Measurements from ENCODE around the gene LAG3.

The LAG3 gene

DNA sequence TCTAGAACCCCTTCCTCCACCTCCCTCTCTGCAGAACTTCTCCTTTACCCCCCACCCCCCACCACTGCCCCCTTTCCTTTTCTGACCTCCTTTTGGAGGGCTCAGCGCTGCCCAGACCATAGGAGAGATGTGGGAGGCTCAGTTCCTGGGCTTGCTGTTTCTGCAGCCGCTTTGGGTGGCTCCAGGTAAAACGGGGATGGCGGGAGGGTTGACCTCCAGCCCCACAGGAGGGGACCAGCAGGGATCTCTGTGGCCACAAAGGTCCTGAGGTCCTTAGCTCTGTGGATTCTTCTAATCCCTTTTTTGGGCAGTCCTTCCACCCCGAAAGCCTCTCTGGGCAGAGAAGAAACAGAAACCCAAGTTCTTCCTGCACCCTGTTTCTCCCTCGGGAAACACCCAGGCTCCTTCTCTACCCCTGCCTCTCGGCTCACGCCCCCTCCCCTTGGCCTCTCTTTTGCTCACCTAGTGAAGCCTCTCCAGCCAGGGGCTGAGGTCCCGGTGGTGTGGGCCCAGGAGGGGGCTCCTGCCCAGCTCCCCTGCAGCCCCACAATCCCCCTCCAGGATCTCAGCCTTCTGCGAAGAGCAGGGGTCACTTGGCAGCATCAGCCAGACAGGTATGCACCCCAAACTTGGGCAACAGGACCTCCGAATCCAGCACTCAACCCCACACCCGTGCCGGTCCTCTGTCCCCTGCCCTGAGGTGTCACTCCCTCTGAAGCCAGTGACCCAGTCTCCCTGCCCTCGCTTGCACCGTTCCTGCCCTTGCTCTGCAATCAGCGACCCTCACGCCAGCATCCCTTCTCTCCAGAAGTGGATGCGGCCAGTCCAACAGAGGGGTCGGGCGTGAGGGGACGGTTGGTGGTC, 638 bp downstream of the LAG3 start:
- DNase-seq: no peak

DNA sequence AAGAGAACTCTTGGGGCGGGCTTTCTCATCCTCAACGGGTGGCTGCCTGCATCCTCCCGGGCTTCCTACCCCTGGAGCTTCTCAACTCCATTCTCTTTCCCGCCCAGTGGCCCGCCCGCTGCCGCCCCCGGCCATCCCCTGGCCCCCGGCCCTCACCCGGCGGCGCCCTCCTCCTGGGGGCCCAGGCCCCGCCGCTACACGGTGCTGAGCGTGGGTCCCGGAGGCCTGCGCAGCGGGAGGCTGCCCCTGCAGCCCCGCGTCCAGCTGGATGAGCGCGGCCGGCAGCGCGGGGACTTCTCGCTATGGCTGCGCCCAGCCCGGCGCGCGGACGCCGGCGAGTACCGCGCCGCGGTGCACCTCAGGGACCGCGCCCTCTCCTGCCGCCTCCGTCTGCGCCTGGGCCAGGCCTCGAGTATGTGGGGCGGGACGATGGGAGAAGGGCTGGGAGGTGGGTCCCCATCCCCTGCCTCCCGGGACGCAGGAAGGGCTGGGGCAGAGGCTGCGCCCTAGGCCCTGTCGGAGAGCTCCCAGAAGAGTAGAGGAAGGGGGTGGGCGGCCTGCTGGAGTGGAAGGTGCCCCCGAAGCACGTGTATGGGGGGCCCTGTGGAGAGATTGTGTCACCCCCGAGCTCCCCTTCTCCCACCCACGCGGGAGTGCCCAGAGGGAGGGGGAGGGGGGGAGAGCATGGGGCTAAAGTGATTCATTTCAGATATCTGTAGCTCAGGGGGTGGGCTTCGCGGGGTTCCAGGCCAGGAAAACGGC, 1.5 kb downstream of the LAG3 start:
- DNase-seq: no peak

GRCh38 chr12:6774499-6775062, 2.3 kb downstream of the LAG3 start:
- no peak for DNase-seq

DNA sequence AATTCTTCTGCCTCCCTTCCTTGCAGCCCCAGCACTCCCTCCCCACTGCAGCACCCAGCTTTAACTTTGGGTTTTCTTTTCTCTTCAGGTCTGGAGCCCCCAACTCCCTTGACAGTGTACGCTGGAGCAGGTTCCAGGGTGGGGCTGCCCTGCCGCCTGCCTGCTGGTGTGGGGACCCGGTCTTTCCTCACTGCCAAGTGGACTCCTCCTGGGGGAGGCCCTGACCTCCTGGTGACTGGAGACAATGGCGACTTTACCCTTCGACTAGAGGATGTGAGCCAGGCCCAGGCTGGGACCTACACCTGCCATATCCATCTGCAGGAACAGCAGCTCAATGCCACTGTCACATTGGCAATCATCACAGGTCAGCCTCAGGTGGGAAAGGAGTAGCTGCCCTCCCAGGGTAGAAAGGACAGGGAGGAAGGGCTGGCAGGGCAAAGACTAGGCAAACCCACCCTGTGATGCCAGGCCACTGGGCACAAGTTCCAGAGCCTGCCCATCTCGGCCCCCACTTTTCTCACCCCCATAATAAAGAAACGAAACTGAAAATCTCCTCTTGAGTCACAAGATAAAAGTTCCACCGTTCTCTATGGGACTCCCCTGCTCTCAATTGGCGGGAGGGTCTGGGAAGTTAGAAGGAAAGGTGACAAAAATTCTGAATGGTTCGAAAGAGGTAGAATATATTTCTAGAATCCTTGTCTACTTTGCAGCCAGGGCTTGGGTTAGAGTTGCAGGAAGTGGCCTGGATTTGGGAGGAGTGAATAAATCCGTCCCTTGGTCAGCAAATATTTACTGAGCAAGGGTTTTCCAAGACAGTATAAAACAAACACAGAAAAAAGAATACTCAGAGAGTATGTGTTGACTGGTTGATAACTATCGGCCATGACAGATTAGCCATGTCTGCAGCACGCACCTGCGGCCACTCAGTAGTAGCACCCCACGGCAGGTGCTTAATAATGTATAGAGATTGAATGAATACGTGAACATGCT, 3.2 kb downstream of the LAG3 start:
- no peak for DNase-seq

GRCh38 chr12:6777386-6777785, 5.1 kb downstream of the LAG3 start:
- DNase-seq: no peak

GRCh38 chr12:6778217-6778573, 5.9 kb downstream of the LAG3 start:
- peak; percentile 51 for DNase-seq

DNA sequence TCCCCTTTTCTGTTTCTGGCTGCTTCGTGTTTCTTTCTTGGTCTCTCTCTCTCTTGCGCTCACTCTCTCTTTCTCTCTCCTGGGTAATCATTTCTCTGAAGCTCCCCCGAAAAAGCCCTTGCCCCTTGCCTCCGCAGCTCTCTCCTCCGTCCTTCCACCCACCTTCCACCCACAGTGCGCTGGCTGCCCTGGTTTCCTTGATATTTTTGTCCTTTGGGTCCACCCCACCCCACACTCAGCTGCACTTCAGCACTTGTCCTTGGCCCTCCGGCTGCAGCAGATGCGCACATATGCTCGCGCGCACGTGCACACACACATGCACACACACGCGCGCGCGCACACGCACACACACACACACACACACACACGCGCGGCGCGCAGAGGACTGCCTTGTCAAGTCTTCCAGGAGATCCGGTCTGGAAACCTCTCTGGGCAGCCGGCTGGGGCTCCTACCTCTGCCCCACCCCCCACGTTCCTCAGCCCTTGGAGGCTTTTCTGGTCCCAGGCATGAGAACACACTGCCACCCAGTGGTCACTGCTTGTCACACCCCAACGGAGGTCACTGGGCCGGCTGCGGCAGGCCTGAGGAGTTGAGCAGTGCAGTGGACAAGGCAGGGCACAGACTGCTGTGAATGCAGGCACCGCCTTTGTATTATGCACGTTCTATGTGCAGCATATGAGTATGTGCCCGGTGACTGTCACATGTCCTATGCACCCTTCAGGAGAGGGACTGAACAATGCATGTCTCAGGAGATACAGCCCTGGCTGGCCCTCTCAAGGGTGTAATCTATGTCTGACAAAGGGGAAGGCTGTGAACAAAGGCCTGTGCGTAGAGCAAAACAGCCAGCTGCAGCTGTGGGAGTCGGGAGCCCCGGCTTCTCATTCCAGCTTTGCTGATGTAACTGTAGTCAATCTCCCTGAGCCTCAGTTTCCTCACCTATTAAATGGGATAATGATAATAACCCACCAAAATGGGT, 6.5 kb downstream of the LAG3 start:
- peak; percentile 92 for DNase-seq

DNA sequence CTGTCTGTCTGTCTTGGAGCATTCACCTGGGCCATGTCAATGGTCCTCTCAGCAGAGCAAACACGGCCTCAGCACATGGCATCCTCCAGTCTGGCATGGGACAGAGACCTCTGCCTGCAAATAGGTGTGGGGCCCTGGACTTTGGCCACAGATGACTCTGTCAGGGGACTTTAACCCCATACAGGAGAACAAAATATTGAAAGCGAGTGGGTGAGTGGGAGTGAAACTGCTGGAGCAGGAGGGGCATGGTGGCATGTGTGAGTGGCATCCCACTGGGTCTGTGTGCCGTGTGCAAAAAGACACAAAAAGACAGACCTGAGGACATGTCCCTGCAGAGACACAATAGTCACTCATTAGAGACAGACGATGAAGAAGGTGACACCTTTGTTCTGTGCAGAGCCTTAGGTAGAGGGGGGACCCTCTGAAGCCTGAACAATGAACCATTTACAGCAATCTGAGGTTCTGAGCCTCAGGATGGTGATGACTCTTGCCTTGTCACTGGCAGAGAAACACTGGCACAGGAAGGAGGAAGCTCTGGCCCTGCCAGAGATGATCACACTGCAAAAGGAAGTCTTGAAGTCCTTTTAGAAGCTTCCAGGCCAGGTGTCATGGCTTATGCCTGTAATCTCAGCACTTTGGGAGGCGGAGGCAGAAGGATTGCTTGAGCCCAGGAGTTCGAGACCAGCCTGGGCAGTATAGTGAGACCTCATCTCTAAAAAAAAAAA, 7.5 kb downstream of the LAG3 start:
- DNase-seq: no peak

- no peak for DNase-seq
Observed at GRCh38 chr12:6780573-6780972, 8.3 kb downstream of the LAG3 start.

DNA sequence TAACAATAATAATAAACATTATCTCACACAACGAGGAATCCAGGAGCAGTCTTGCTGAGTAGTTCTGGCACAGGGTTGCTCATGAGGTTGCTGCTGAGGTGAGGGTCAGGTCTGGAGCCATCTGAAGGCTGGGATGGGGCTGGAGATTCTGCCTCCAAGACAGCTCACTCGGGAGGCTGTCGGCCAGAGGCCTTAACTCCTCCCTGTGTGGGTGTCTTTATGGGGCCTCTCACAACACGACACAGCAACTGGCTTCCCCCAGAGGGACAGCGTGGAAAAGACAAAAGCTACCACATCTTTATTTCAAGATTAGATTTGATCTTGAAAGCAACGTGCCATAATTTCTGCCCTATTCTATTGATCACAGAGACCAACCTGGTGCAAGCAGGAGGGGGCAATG, 9.8 kb downstream of the LAG3 start:
- no peak for DNase-seq

DNA sequence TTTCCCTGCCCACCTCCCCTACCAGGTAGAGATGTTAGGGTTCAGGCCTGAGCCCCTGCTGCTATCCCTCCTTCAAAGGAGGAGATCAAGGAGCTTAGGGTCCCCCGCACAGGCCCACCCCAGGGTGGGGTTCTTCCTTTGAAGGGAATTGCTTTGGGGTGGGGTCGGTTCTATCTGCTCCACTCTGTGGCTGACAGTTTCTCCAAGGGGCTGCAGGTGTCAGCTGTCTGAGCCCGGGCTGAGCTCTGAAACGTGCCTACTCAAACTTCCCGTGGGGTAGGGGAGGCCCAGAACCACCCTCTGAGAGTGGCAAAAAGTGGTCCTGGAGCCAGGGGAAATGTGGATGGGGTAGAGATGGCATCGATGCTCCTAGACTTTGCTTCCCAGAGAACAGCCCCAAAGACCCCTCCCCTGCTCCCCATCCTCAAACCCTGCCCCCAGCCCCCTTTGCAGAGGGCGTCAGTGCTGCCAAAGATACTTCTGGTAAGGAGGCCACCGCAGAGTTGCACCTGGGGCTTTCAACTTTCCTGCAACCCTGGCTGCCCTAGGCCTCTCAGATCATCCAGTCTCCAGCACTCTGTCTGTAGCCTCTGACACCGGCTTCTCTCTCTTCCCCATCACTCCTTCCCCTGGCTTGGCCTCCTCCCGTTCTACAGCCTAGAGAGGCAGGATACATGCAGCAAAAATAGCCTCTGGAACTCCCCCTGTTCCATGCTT, 10.7 kb downstream of the LAG3 start:
- no peak for DNase-seq

DNA sequence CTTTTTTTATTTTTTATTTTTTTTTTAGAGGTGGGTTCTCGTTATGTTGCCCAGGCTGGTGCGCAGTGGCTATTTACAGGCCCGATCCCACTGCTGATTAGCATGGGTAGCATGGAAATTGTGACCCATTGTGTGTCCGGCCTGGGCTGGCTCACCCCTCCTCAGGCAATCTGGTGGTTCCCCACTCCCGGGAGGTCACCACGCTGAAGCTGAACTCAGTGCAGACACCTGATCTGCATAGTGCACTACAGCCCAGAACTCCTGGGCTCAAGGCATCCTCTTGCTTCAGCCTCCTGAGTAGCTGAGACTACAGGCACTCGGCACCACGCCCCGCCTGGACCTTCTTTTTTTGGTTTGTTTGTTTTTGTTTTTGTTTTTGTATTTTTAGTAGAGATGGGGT, 11.5 kb downstream of the LAG3 start:
- DNase-seq: no peak

DNA sequence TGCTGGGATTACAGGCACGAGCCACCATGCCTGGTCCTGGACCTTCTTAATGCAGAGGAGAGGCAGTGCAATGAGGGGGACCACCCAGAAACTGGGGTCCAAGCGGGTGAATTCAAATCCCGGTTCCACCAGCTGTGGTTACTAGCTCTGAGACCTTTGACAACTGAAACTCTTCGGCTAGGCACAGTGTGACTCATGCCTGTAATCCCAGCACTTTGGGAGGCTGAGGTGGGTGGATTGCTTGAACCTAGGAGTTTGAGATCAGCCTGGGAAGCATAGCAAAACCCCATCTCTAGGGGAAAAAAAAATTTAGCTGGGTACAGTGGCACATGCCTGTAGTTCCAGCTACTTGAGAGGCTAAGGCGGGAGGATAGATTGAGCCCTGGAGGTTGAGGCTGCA, 12.0 kb downstream of the LAG3 start:
- no peak for DNase-seq

GRCh38 chr12:6784761-6785160, 12.4 kb downstream of the LAG3 start:
- no peak for DNase-seq

DNA sequence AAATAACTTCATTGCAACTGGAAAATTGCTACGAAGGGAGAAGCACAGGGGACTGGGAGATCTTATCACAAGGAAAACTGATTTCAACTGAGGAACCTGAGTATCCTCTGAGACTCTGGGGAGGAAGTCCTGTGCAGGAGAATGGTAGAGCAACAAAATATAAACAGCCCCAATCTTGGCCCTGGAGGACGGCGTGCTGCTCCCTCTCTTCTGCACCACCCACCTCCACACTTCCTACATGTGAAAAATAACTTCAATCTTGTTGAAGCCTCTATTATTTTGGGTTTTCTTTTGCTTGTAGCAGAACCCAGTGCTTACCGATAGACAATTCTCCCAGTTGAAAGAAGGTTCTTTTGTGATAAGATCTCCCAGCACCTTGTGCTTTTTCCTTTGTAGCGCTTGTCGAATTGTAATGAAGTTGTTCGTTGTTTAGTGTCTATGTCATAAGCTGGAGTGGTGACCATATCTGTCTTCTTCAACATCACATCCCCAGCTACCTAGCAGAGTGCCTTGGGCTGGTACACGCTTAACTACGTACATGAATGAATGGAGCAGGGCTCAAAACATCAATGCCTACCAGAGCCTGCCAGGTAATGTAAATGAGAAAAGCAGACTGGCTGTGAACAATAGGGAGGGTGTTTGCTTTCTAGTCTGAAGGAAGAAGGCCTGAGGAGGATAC, 14.2 kb downstream of the LAG3 start:
- DNase-seq: no peak

- no peak for DNase-seq
Observed at GRCh38 chr12:6787309-6787708, 15.0 kb downstream of the LAG3 start.

DNA sequence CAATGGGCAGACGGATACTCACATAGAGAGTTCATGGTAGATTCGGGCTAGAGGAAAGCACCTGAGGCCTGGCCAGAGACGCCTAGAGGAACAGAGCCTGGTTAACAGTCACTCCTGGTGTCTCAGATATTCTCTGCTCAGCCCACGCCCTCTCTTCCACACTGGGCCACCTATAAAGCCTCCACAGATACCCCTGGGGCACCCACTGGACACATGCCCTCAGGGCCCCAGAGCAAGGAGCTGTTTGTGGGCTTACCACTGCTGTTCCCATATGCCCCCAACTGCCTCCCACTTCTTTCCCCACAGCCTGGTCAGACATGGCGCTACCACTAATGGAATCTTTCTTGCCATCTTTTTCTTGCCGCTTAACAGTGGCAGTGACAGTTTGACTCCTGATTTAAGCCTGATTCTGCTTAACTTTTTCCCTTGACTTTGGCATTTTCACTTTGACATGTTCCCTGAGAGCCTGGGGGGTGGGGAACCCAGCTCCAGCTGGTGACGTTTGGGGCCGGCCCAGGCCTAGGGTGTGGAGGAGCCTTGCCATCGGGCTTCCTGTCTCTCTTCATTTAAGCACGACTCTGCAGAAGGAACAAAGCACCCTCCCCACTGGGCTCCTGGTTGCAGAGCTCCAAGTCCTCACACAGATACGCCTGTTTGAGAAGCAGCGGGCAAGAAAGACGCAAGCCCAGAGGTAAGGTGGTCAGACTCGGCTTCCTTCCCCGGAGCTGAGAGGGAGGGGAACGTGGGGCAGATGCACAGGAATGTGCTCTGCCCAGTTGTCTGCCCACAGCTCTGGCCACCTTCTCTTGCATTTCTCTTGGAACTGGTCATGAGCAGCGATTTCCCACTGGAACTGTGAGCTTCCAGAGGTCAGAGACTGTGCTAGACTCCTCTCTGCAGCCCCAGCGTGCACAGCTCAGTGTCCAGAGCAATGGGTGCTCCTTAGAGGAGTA, 16.9 kb downstream of the LAG3 start, which contains the start of gene CD4:
Gene CD4, plus strand, starts transcription at position 557 of the 953 bp plus-strand sequence. CDS start 10,611 bp downstream, outside the sequence.
- no peak for DNase-seq

DNA sequence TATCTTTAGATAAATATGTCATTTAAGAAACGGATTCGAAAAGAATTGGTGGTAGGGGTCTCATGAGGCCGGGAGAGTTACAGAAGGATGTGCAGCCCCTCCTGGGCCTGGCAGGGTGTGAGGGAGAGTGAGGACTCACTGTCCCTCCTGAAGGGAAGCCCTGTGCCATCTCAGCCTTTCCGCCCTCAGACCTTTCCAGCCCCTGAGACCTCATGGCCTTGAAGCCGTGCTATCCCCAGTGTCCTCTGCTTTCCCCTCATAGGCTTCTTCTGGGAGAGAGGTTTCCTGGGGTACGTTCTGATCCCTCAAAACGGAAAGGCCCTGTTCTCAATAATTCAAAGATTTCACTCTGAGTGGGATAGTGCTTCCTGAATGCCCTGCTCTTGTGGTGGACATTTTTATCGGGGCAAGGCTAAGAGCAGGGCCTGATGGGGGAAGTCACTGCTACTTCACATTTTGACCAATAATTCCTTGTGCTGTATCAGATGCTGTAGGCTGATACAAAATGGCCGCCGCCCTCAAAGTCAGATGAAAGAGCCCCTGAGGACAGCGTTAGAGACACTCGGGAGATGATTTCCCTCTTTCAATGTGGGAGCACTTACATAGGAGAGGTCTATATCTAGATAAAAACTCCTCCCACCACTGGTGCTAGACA, 18.3 kb downstream of the LAG3 start:
- DNase-seq: no peak

All from DMS79 (cell line).